Gastrocnemius medialis (tissue), 4 donors: ENCODE measurements around the gene TOB2.

Experiments used
- POLR2A ChIP-seq, 2 donors: fragments of 450-650 bp; IDR thresholded peaks; one replicate each; pipeline ENCODE4 v1.6.1; 2017; ENCODE audit warnings: antibody characterized with exemption in 2 of 2, mild to moderate bottlenecking in 2 of 2, moderate library complexity in 2 of 2
- TF ChIP-seq, protein P1 (sequence below), 5 experiments: fragments of 450-650 bp in 3 of 5; fragments of 200-600 bp in 2 of 5; sonication (generic) in 2 of 5; IDR thresholded peaks in 4 of 5; conservative IDR thresholded peaks in 1 of 5; 1 replicate in 4 of 5; 2 replicates in 1 of 5; pipeline ENCODE4 v1.5.1; 2016 to 2019; ENCODE audit warnings: antibody characterized with exemption in 5 of 5, mild to moderate bottlenecking in 3 of 5, moderate library complexity in 3 of 5

DNA sequence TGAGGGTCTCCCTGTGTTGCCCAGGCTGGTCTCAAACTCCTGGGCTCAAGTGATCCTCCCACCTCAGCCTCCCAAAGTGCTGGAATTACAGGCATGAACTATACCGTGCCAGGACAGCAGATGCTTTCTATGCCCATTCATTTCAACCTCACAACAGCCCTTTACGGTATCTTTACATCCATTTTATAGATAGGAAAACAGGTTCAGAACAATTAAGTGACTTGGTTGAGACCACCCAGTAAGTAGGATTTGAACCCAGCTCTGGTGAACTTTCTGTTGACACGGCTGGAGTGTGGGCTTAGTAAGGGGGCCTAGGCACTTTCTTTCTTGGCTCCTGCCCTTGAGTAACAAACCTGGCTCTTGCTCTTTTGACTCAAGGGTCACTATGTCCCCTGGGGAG, 39.2 kb downstream of the TOB2 start:
- TF ChIP-seq, protein P1, sequence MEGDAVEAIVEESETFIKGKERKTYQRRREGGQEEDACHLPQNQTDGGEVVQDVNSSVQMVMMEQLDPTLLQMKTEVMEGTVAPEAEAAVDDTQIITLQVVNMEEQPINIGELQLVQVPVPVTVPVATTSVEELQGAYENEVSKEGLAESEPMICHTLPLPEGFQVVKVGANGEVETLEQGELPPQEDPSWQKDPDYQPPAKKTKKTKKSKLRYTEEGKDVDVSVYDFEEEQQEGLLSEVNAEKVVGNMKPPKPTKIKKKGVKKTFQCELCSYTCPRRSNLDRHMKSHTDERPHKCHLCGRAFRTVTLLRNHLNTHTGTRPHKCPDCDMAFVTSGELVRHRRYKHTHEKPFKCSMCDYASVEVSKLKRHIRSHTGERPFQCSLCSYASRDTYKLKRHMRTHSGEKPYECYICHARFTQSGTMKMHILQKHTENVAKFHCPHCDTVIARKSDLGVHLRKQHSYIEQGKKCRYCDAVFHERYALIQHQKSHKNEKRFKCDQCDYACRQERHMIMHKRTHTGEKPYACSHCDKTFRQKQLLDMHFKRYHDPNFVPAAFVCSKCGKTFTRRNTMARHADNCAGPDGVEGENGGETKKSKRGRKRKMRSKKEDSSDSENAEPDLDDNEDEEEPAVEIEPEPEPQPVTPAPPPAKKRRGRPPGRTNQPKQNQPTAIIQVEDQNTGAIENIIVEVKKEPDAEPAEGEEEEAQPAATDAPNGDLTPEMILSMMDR (IDR thresholded peaks at IDR 0.05 in 4 of 5, conservative IDR thresholded peaks at IDR 0.05 in 1 of 5): no peak
- TF ChIP-seq POLR2A (IDR thresholded peaks at IDR 0.05): no peak
